H1 (cell line): ENCODE measurements around the gene DCTPP1. TPM values are rescaled to one million over a fixed set of nuclear protein-coding genes. Genes with fewer than 3 reads are reported as not detected.

Experiments
- CTCF ChIA-PET: fragments of 300-600 bp; sonication (Branson Sonifier 250); formaldehyde crosslinking; loops from one replicate; lab custom pipeline; 2021; ENCODE audit not compliant: partially characterized antibody; lab: Charles Lee
- POLR2A ChIA-PET: fragments of 300-600 bp; sonication (Branson Sonifier 250); formaldehyde crosslinking; loops from one replicate; lab custom pipeline; 2021; ENCODE audit warnings: inconsistent platforms; ENCODE audit not compliant: partially characterized antibody; lab: Charles Lee
- DNase-seq, 2 experiments: peaks; one replicate each; pipeline versions ENCODE4 v3.0.0 to v3.0.0-alpha.2; 2010 to 2022; ENCODE audit warnings: low spot score in 2 of 2, low read depth in 1 of 2, mixed read lengths in 1 of 2
- FAIRE-seq: peaks from 2 replicates; lab custom pipeline; 2011; peaks lifted over from hg19 to GRCh38; lab: Jason Lieb, UNC
- H2AFZ ChIP-seq: 2 replicates; pipeline ENCODE4 v1.8.1; 2012; ENCODE audit warnings: low read length, inconsistent platforms
- H2AK5ac ChIP-seq: 2 replicates; pipeline ENCODE4 v1.6.1; 2013; ENCODE audit warnings: low read depth, low read length
- H2BK120ac ChIP-seq: replicated peaks from 2 replicates; pipeline ENCODE3; 2013; ENCODE audit warnings: low read depth, low read length, inconsistent platforms
- H2BK12ac ChIP-seq: 2 replicates; pipeline ENCODE4 v1.6.1; 2013; ENCODE audit warnings: low read depth, low read length
- H2BK15ac ChIP-seq: 2 replicates; pipeline ENCODE4 v1.6.1; 2013; ENCODE audit warnings: low read length
- H2BK20ac ChIP-seq: 2 replicates; pipeline ENCODE4 v1.6.1; 2013; ENCODE audit warnings: low read length
- H2BK5ac ChIP-seq: 2 replicates; pipeline ENCODE4 v1.6.1; 2013; ENCODE audit warnings: low read depth, low read length
- H3K14ac ChIP-seq: 2 replicates; pipeline ENCODE4 v1.6.1; 2013; ENCODE audit warnings: inconsistent platforms; ENCODE audit not compliant: insufficient read length
- H3K18ac ChIP-seq: 2 replicates; pipeline ENCODE4 v1.6.1; 2013; ENCODE audit warnings: low read length; ENCODE audit errors: extremely low read depth
- H3K23ac ChIP-seq: 2 replicates; pipeline ENCODE4 v1.6.1; 2013; ENCODE audit warnings: inconsistent platforms; ENCODE audit not compliant: insufficient read length
- H3K23me2 ChIP-seq: 2 replicates; pipeline ENCODE4 v1.6.1; 2013; ENCODE audit warnings: low read depth, low read length
- H3K27ac ChIP-seq: 2 replicates; pipeline ENCODE4 v1.6.1; 2011; ENCODE audit warnings: low read depth, low read length, inconsistent platforms
- H3K27me3 ChIP-seq, 4 experiments: replicated peaks in 1 of 4; 1 replicate in 1 of 4; 2 replicates in 3 of 4; pipeline versions ENCODE4 v1.6.1 to v1.8.1; 2011 to 2013; ENCODE audit warnings: low read length in 3 of 4, mild to moderate bottlenecking in 3 of 4, inconsistent platforms in 2 of 4, mixed read lengths in 2 of 4, moderate library complexity in 1 of 4; ENCODE audit not compliant: control insufficient read depth in 3 of 4, insufficient read depth in 3 of 4; ENCODE audit errors: extremely low read depth in 1 of 4
- H3K36me3 ChIP-seq, 4 experiments: 2 replicates each; pipeline versions ENCODE4 v1.6.1 to v1.8.1; 2011 to 2013; ENCODE audit warnings: mild to moderate bottlenecking in 4 of 4, low read length in 3 of 4, moderate library complexity in 2 of 4, control low read depth in 1 of 4, inconsistent platforms in 1 of 4; ENCODE audit not compliant: insufficient read depth in 4 of 4, control insufficient read depth in 2 of 4
- H3K4ac ChIP-seq: replicated peaks from 2 replicates; pipeline ENCODE3; 2013; ENCODE audit warnings: low read length, low read depth, mixed read lengths, inconsistent platforms; ENCODE audit not compliant: insufficient read length
- H3K4me1 ChIP-seq, 4 experiments: replicated peaks in 1 of 4; 1 replicate in 1 of 4; 2 replicates in 3 of 4; pipeline versions ENCODE4 v1.6.1 to v1.8.1; 2011 to 2013; ENCODE audit warnings: low read length in 3 of 4, inconsistent platforms in 2 of 4, mixed read lengths in 1 of 4; ENCODE audit not compliant: insufficient read depth in 4 of 4, control insufficient read depth in 3 of 4
- H3K4me2 ChIP-seq, 2 experiments: 2 replicates each; pipeline versions ENCODE4 v1.6.1 to v1.8.1; 2011 to 2013; ENCODE audit warnings: low read depth in 2 of 2, low read length in 2 of 2, control low read depth in 1 of 2, inconsistent platforms in 1 of 2, mild to moderate bottlenecking in 1 of 2; ENCODE audit not compliant: insufficient read depth in 1 of 2
- H3K4me3 ChIP-seq, 4 experiments: fragments of 200-600, 300-600 bp in 1 of 4; sonication (generic), shearing (Covaris generic), sonication (Bioruptor Twin) in 1 of 4; 2 replicates each; pipeline versions ENCODE4 v1.5.1 to v1.8.1; 2011 to 2016; ENCODE audit warnings: low read length in 4 of 4, low read depth in 3 of 4, control low read depth in 2 of 4, inconsistent platforms in 2 of 4, mild to moderate bottlenecking in 2 of 4, mixed read lengths in 1 of 4, moderate library complexity in 1 of 4; ENCODE audit not compliant: insufficient read depth in 2 of 4; ENCODE audit errors: extremely low read depth in 1 of 4
- H3K56ac ChIP-seq: replicated peaks from 2 replicates; pipeline ENCODE3; 2013; ENCODE audit warnings: low read depth, mild to moderate bottlenecking, mixed read lengths, low read length, inconsistent platforms; ENCODE audit not compliant: insufficient read length
- H3K79me1 ChIP-seq: 2 replicates; pipeline ENCODE4 v1.6.1; 2013; ENCODE audit warnings: low read depth, low read length, control low read depth
- H3K79me2 ChIP-seq, 2 experiments: 2 replicates each; pipeline versions ENCODE4 v1.6.1 to v1.8.1; 2012 to 2013; ENCODE audit warnings: low read length in 2 of 2, mild to moderate bottlenecking in 2 of 2, inconsistent platforms in 1 of 2; ENCODE audit not compliant: insufficient read depth in 2 of 2, control insufficient read depth in 1 of 2
- H3K9ac ChIP-seq, 4 experiments: replicated peaks in 1 of 4; 1 replicate in 1 of 4; 2 replicates in 3 of 4; pipeline versions ENCODE4 v1.6.1 to v1.8.1; 2011 to 2013; ENCODE audit warnings: low read depth in 3 of 4, low read length in 3 of 4, control low read depth in 2 of 4, mild to moderate bottlenecking in 2 of 4, moderate library complexity in 2 of 4, inconsistent platforms in 1 of 4; ENCODE audit errors: extremely low read depth in 1 of 4
- H3K9me3 ChIP-seq, 2 experiments: 2 replicates each; pipeline versions ENCODE4 v1.6.1 to v1.8.1; 2012 to 2013; ENCODE audit warnings: mild to moderate bottlenecking in 2 of 2, moderate library complexity in 2 of 2, control low read depth in 1 of 2, inconsistent platforms in 1 of 2, low read depth in 1 of 2, low read length in 1 of 2, mixed read lengths in 1 of 2; ENCODE audit not compliant: insufficient read depth in 2 of 2
- H4K20me1 ChIP-seq, 2 experiments: replicated peaks in 1 of 2; 2 replicates each; pipeline versions ENCODE3 to v1.8.1; 2011 to 2013; ENCODE audit warnings: inconsistent platforms in 2 of 2, low read length in 2 of 2, mild to moderate bottlenecking in 1 of 2; ENCODE audit not compliant: insufficient read depth in 2 of 2, control insufficient read depth in 1 of 2
- H4K5ac ChIP-seq: 2 replicates; pipeline ENCODE4 v1.6.1; 2013; ENCODE audit warnings: low read length, low read depth, mixed read lengths, inconsistent platforms; ENCODE audit not compliant: insufficient read length
- H4K8ac ChIP-seq: 2 replicates; pipeline ENCODE4 v1.8.0; 2013; ENCODE audit warnings: mild to moderate bottlenecking, moderate library complexity, low read length, inconsistent platforms; ENCODE audit not compliant: insufficient read depth; ENCODE audit errors: extremely low read depth
- H4K91ac ChIP-seq: replicated peaks from 2 replicates; pipeline ENCODE3; 2013; ENCODE audit warnings: low read length, mixed read lengths, inconsistent platforms; ENCODE audit not compliant: insufficient read length
- ATF2 ChIP-seq: IDR thresholded peaks from 2 replicates; pipeline ENCODE4 v1.6.1; 2012; ENCODE audit warnings: low read length, inconsistent platforms
- BRCA1 ChIP-seq: IDR thresholded peaks from 2 replicates; pipeline ENCODE4 v1.6.1; 2012; ENCODE audit warnings: low read depth, low read length, improper control_type of control experiment
- CEBPB ChIP-seq: IDR thresholded peaks from 2 replicates; pipeline ENCODE4 v1.6.1; 2012; ENCODE audit warnings: low read depth, low read length
- E2F6 ChIP-seq: IDR thresholded peaks from 2 replicates; pipeline ENCODE4 v1.6.1; 2012; ENCODE audit warnings: inconsistent platforms
- EGR1 ChIP-seq: IDR thresholded peaks from 2 replicates; pipeline ENCODE4 v1.6.1; 2011; ENCODE audit warnings: low read depth, low read length, borderline replicate concordance
- FOSL1 ChIP-seq: IDR thresholded peaks from 2 replicates; pipeline ENCODE4 v1.6.1; 2011; ENCODE audit warnings: mild to moderate bottlenecking, low read depth, low read length, moderate library complexity; ENCODE audit not compliant: insufficient read depth
- KDM4A ChIP-seq: IDR thresholded peaks from one replicate; pipeline ENCODE4 v1.7.1; 2012; ENCODE audit warnings: low read depth, mild to moderate bottlenecking, moderate library complexity, low read length, inconsistent platforms; ENCODE audit not compliant: severe bottlenecking
- KDM5A ChIP-seq: fragments of 200-600 bp; IDR thresholded peaks from 2 replicates; pipeline ENCODE4 v1.7.1; 2012; ENCODE audit warnings: mild to moderate bottlenecking, low read length, inconsistent platforms, mixed read lengths
- PHF8 ChIP-seq: fragments of 200-600 bp; sonication (generic); conservative IDR thresholded peaks from 2 replicates; pipeline ENCODE4 v1.7.1; 2012; ENCODE audit warnings: low read depth, mild to moderate bottlenecking, inconsistent platforms, low read length, moderate library complexity
- POU5F1 ChIP-seq: IDR thresholded peaks from 2 replicates; pipeline ENCODE4 v1.6.1; 2011; ENCODE audit warnings: low read depth, mild to moderate bottlenecking, low read length, moderate library complexity
- SAP30 ChIP-seq: fragments of 300-600 bp; sonication (generic); IDR thresholded peaks from 2 replicates; pipeline ENCODE4 v1.7.1; 2012; ENCODE audit warnings: low read length, moderate library complexity, mild to moderate bottlenecking, inconsistent platforms; ENCODE audit not compliant: insufficient read depth, insufficient replicate concordance
- WGBS, 2 experiments: shearing (Covaris generic) in 1 of 2; methylation state at CpG; one replicate each; pipeline versions ENCODE4 v1.1.6 to v1.1.7; 2013 to 2015; ENCODE audit warnings: low lambda C conversion rate in 2 of 2, mixed read lengths in 2 of 2, inconsistent platforms in 1 of 2, low coverage in 1 of 2, missing lambda C conversion rate in 1 of 2; ENCODE audit not compliant: insufficient replicate concordance in 2 of 2, insufficient coverage in 1 of 2, insufficient read length in 1 of 2; ENCODE audit errors: extremely low coverage in 1 of 2, missing lambda C conversion rate in 1 of 2; 5-methylcytosine and 5-hydroxymethylcytosine counted together
- polyA plus RNA-seq, 7 experiments: library from polyadenylated mRNA; depleted of rRNA in 3 of 7; stranded (reverse) in 5 of 7; unstranded in 2 of 7; fragments of >200 nt in 5 of 7; fragments of 200-250 nt in 2 of 7; gene quantifications; 1 replicate in 5 of 7; 2 replicates in 1 of 7; 4 replicates in 1 of 7; pipeline versions ENCODE4 v1.2.1 to v1.2.3, GENCODE V29; 2011 to 2013; ENCODE audit warnings: missing spikeins in 2 of 7, mixed read lengths in 2 of 7
- total RNA-seq: library from RNA; stranded (reverse); fragmentation: NEBNext Ultra II Directional; extraction: Animal tissue kit (Norgen Biotek cat#: 25700); gene quantifications from 2 replicates; pipeline ENCODE4 v1.2.1, GENCODE V29; 2021

DCTPP1 gene
- total and polyA plus RNA-seq, 2 of the 8 experiments (the other 6 are each of a cell fraction or from before 2014, with no cell fraction given), result 94.5 to 103 TPM

- Histone ChIP-seq H3K79me1 (peaks cover 9% of the 10 kb centered on the region), H4K8ac (peak overlapping the region; percentile 17), H2BK12ac (peak overlapping the region; percentile 45), H3K23me2 (peaks cover 6% of the 10 kb centered on the region), H2BK5ac (peak overlapping the region; percentile 50; the same call in 1 of the 2 replicates), H2AK5ac (peak overlapping the region; percentile 84; the same call in 1 of the 2 replicates), H3K27me3 (peaks cover 0 to 4% (median 1%) of the 10 kb centered on the region in 4 experiments; a peak in 1 of 7 replicates), H2BK15ac (no peak overlapping the region), H4K20me1 (peaks cover 0 to 3% of the 10 kb centered on the region in 2 experiments), H3K56ac (no peak overlapping the region), H2AFZ (no peak overlapping the region), H3K4me2 (peak overlapping the region; percentile 80 to 89), H3K4me3 (peak overlapping the region; percentile 71 to 86 (median 78)), H3K23ac (no peak overlapping the region), H2BK20ac (no peak overlapping the region), H3K36me3 (peaks cover 0 to 13% (median 0%) of the 10 kb centered on the region in 4 experiments; a peak in 1 of 8 replicates), H3K27ac (no peak overlapping the region), H3K9ac (peak overlapping the region in 1 of 4 experiments; percentile 59; a peak in 3 of 7 replicates), H3K18ac (peak overlapping the region; percentile 78; the same call in 1 of the 2 replicates), H3K4ac (no peak overlapping the region), H2BK120ac (no peak overlapping the region), H3K9me3 (no peaks in the 10 kb centered on the region), H4K5ac (no peak overlapping the region), H3K4me1 (peaks cover 0 to 9% (median 6%) of the 10 kb centered on the region in 4 experiments; a peak in 5 of 7 replicates), H3K79me2 (peaks cover 0 to 12% of the 10 kb centered on the region in 2 experiments; a peak in 1 of 4 replicates), H3K14ac (no peak overlapping the region), H4K91ac (peak overlapping the region; percentile 22)
- ChIA-PET POLR2A (interaction anchor here (0.8 to 1.7 kb wide), 8 partner anchors 9 to 164 kb away, joined by 3 to 10 read pairs (median 3); partner anchors contain the start of genes DCTPP1 and ZNF747), CTCF (interaction anchor here (0.5 to 1.1 kb wide), 5 partner anchors 11 to 198 kb away, joined by 3 to 4 read pairs (median 3); partner anchors contain the start of gene DCTPP1)
- no peak for DNase-seq
- no peak for FAIRE-seq
- whole genome bisulfite sequencing, 2 experiments, result 53% methylated on average over 11 of the region's 11 CpGs; no CpG with 5 or more reads in 1 of the 2 experiments
- no peak for TF ChIP-seq CEBPB
- TF ChIP-seq POU5F1, result no peak
- no peak for TF ChIP-seq EGR1
- TF ChIP-seq PHF8, result no peak
- TF ChIP-seq KDM5A, result no peak
- TF ChIP-seq BRCA1, result no peak
- no peak for TF ChIP-seq SAP30
- TF ChIP-seq E2F6, result no peak
- TF ChIP-seq FOSL1, result no peak
- TF ChIP-seq KDM4A, result no peak
- no peak for TF ChIP-seq ATF2
Measured at GRCh38 chr16:30445149-30445407, 15.2 kb upstream of the DCTPP1 start.
